SK-N-SH (cell line): ENCODE measurements around the gene SSBP2. TPM values are rescaled to one million over a fixed set of nuclear protein-coding genes. Genes with fewer than 3 reads are reported as not detected.

Experiments used
- CTCF ChIA-PET: fragments of 300-600, 350-600 bp; formaldehyde crosslinking; extraction: SDS; loops from one replicate; lab custom pipeline; 2021; lab: Yijun Ruan, JAX
- POLR2A ChIA-PET: fragments of 350-600 bp; sonication (Branson Sonifier 250); formaldehyde crosslinking; extraction: SDS; loops from one replicate; lab custom pipeline; 2020; ENCODE audit warnings: antibody characterized with exemption, inconsistent platforms; lab: Yijun Ruan, JAX
- DNase-seq: peaks from one replicate; pipeline ENCODE4 v3.0.0; 2012
- H2AFZ ChIP-seq: fragments of 200-600 bp; sonication (generic); 2 replicates; pipeline ENCODE4 v1.8.1; 2016; ENCODE audit warnings: antibody characterized with exemption, mild to moderate bottlenecking, low read depth
- H3F3A ChIP-seq: fragments of 200-600 bp; sonication (generic); replicated peaks from 2 replicates; pipeline ENCODE3; 2016; ENCODE audit warnings: antibody characterized with exemption, mild to moderate bottlenecking; ENCODE audit not compliant: insufficient read depth
- H3K27ac ChIP-seq, 2 experiments: fragments of 200-500 bp in 1 of 2; fragments of 200-600 bp in 1 of 2; sonication (Bioruptor generic) in 1 of 2; sonication (generic), shearing (Covaris generic) in 1 of 2; 2 replicates each; pipeline versions ENCODE4 v1.5.1 to v1.6.1; 2014 to 2016; ENCODE audit warnings: low read depth in 2 of 2, inconsistent platforms in 1 of 2, low read length in 1 of 2, mild to moderate bottlenecking in 1 of 2, mixed read lengths in 1 of 2
- H3K27me3 ChIP-seq: fragments of 200-600 bp; sonication (generic), shearing (Covaris generic); 2 replicates; pipeline ENCODE4 v1.6.1; 2016; ENCODE audit warnings: mixed run types; ENCODE audit not compliant: insufficient read depth
- H3K36me3 ChIP-seq, 2 experiments: fragments of 200-500 bp in 1 of 2; fragments of 200-600 bp in 1 of 2; sonication (Bioruptor generic) in 1 of 2; sonication (generic) in 1 of 2; replicated peaks in 1 of 2; 2 replicates each; pipeline versions ENCODE3 to v1.5.1; 2014 to 2016; ENCODE audit warnings: low read length in 1 of 2, mild to moderate bottlenecking in 1 of 2; ENCODE audit not compliant: insufficient read depth in 2 of 2, control insufficient read depth in 1 of 2
- H3K4me1 ChIP-seq, 2 experiments: fragments of 200-500 bp in 1 of 2; fragments of 200-600 bp in 1 of 2; sonication (Bioruptor generic) in 1 of 2; sonication (generic), shearing (Covaris generic) in 1 of 2; 2 replicates each; pipeline versions ENCODE4 v1.5.1 to v1.6.1; 2014 to 2016; ENCODE audit warnings: low read depth in 1 of 2, low read length in 1 of 2, mixed run types in 1 of 2; ENCODE audit not compliant: insufficient read depth in 2 of 2, control insufficient read depth in 1 of 2
- H3K4me2 ChIP-seq: fragments of 200-600 bp; sonication (generic), shearing (Covaris generic); 2 replicates; pipeline ENCODE4 v1.6.1; 2017; ENCODE audit warnings: mixed run types
- H3K4me3 ChIP-seq, 2 experiments: fragments of 200-500 bp in 1 of 2; fragments of 200-600 bp in 1 of 2; sonication (Bioruptor generic) in 1 of 2; sonication (generic), shearing (Covaris generic) in 1 of 2; 2 replicates each; pipeline versions ENCODE4 v1.5.1 to v1.8.1; 2014 to 2016; ENCODE audit warnings: low read depth in 2 of 2, inconsistent platforms in 1 of 2, low read length in 1 of 2, mild to moderate bottlenecking in 1 of 2, mixed read lengths in 1 of 2, moderate library complexity in 1 of 2
- H3K79me2 ChIP-seq: fragments of 200-600 bp; sonication (generic); 2 replicates; pipeline ENCODE4 v1.8.1; 2017; ENCODE audit warnings: mild to moderate bottlenecking; ENCODE audit not compliant: insufficient read depth
- H3K9ac ChIP-seq: fragments of 200-600 bp; sonication (generic); 2 replicates; pipeline ENCODE4 v1.6.1; 2017; ENCODE audit warnings: mixed run types
- H3K9me2 ChIP-seq: fragments of 200-600 bp; sonication (generic); 2 replicates; pipeline ENCODE4 v1.6.1; 2017; ENCODE audit warnings: mixed run types
- H3K9me3 ChIP-seq: fragments of 200-600 bp; sonication (generic); 2 replicates; pipeline ENCODE4 v1.6.1; 2017; ENCODE audit warnings: mixed run types, mild to moderate bottlenecking, moderate library complexity
- H4K20me1 ChIP-seq: fragments of 200-600 bp; sonication (generic); 2 replicates; pipeline ENCODE4 v1.6.1; 2017; ENCODE audit warnings: mild to moderate bottlenecking, mixed run types; ENCODE audit not compliant: insufficient read depth
- CTCF ChIP-seq: fragments of 200-600 bp; sonication (generic); IDR thresholded peaks from 2 replicates; pipeline ENCODE4 v1.6.1; 2017; ENCODE audit warnings: antibody characterized with exemption, mild to moderate bottlenecking, moderate library complexity
- ELF1 ChIP-seq: IDR thresholded peaks from 2 replicates; pipeline ENCODE4 v1.4.0; 2012
- EP300 ChIP-seq, 2 experiments: IDR thresholded peaks; 2 replicates each; pipeline versions ENCODE4 v1.4.0 to v1.6.1; 2012; ENCODE audit warnings: borderline replicate concordance in 1 of 2, low read depth in 1 of 2, low read length in 1 of 2
- EZH2phosphoT487 ChIP-seq: fragments of 200-600 bp; sonication (generic); IDR thresholded peaks from 2 replicates; pipeline ENCODE4 v1.6.1; 2017; ENCODE audit warnings: low read depth, mixed run types, mild to moderate bottlenecking, antibody characterized with exemption, moderate library complexity, borderline replicate concordance
- FOSL2 ChIP-seq: IDR thresholded peaks from 2 replicates; pipeline ENCODE4 v1.4.0; 2012; ENCODE audit warnings: low read depth, mild to moderate bottlenecking, moderate library complexity, borderline replicate concordance
- FOXM1 ChIP-seq: IDR thresholded peaks from 2 replicates; pipeline ENCODE4 v1.4.0; 2012; ENCODE audit warnings: low read depth, mild to moderate bottlenecking
- GABPA ChIP-seq: IDR thresholded peaks from 2 replicates; pipeline ENCODE4 v1.4.0; 2012; ENCODE audit warnings: low read depth, mild to moderate bottlenecking
- GATA2 ChIP-seq: sonication (generic); formaldehyde crosslinking; IDR thresholded peaks from 2 replicates; pipeline ENCODE4 v1.5.0; 2020; ENCODE audit warnings: mild to moderate bottlenecking, missing genetic modification reagents
- JUND ChIP-seq: IDR thresholded peaks from 2 replicates; pipeline ENCODE4 v1.4.0; 2012
- MAX ChIP-seq: IDR thresholded peaks from 2 replicates; pipeline ENCODE4 v1.4.0; 2012; ENCODE audit warnings: low read depth
- MEF2A ChIP-seq: IDR thresholded peaks from 2 replicates; pipeline ENCODE4 v1.4.0; 2012; ENCODE audit warnings: low read depth, borderline replicate concordance
- MXI1 ChIP-seq: IDR thresholded peaks from 2 replicates; pipeline ENCODE4 v1.6.1; 2012; ENCODE audit warnings: mild to moderate bottlenecking, low read depth, low read length, improper control_type of control experiment
- NFIC ChIP-seq: IDR thresholded peaks from 2 replicates; pipeline ENCODE4 v1.4.0; 2012; ENCODE audit warnings: borderline replicate concordance
- POLR2AphosphoS5 ChIP-seq: IDR thresholded peaks from 2 replicates; pipeline ENCODE4 v1.6.1; 2012; ENCODE audit warnings: low read depth, low read length
- RAD21 ChIP-seq: IDR thresholded peaks from 2 replicates; pipeline ENCODE4 v1.6.1; 2012; ENCODE audit warnings: mild to moderate bottlenecking, low read length
- RFX5 ChIP-seq: IDR thresholded peaks from 2 replicates; pipeline ENCODE4 v1.6.1; 2012; ENCODE audit warnings: mild to moderate bottlenecking, improper control_type of control experiment, low read length
- RXRA ChIP-seq: IDR thresholded peaks from 2 replicates; pipeline ENCODE4 v1.4.0; 2012; ENCODE audit warnings: low read depth, mild to moderate bottlenecking, borderline replicate concordance
- TCF12 ChIP-seq: IDR thresholded peaks from 2 replicates; pipeline ENCODE4 v1.4.0; 2012
- YY1 ChIP-seq: IDR thresholded peaks from 2 replicates; pipeline ENCODE4 v1.4.0; 2012; ENCODE audit warnings: low read depth, mild to moderate bottlenecking
- ZBTB33 ChIP-seq: IDR thresholded peaks from 2 replicates; pipeline ENCODE4 v1.4.0; 2012; ENCODE audit warnings: low read depth, borderline replicate concordance
- WGBS: methylation state at CpG from one replicate; pipeline ENCODE4 v1.1.6; 2017; ENCODE audit warnings: low lambda C conversion rate; 5-methylcytosine and 5-hydroxymethylcytosine counted together
- polyA plus RNA-seq, 3 experiments: library from polyadenylated mRNA; depleted of rRNA; stranded (reverse); fragments of >200 nt; gene quantifications; 2 replicates each; pipeline ENCODE4 v1.2.3, GENCODE V29; 2012
- TF ChIP-seq, protein P1 (sequence below): IDR thresholded peaks from 2 replicates; pipeline ENCODE4 v1.6.1; 2012; ENCODE audit warnings: mild to moderate bottlenecking, low read depth, low read length, moderate library complexity
- TF ChIP-seq, protein P2 (sequence below): IDR thresholded peaks from 2 replicates; pipeline ENCODE4 v1.4.0; 2012; ENCODE audit warnings: low read depth, borderline replicate concordance

The SSBP2 gene
- polyA plus RNA-seq, 1 of the 3 experiments (the other 2 are of a cell fraction) = 35.3 TPM

GRCh38 chr5:81549123-81549522, 201.8 kb downstream of the SSBP2 start:
- Histone ChIP-seq H3K36me3 (peaks cover 0 to 3% of the 10 kb centered on the region in 2 experiments), H2AFZ (no peak overlapping the region), H3K4me3 (no peak overlapping the region), H3K9me2 (no peaks in the 10 kb centered on the region), H3K27me3 (no peaks in the 10 kb centered on the region), H3K27ac (no peak overlapping the region), H3F3A (no peaks in the 10 kb centered on the region), H4K20me1 (no peaks in the 10 kb centered on the region), H3K9ac (no peak overlapping the region), H3K4me2 (no peak overlapping the region), H3K4me1 (peaks cover 4 to 14% of the 10 kb centered on the region in 2 experiments; a peak in 2 of 4 replicates), H3K79me2 (no peaks in the 10 kb centered on the region), H3K9me3 (no peaks in the 10 kb centered on the region)
- CTCF ChIA-PET = no interaction called here
- no peak for DNase-seq
- over 99% methylated on average over 7 of the region's 7 CpGs for WGBS
- POLR2A ChIA-PET = no interaction called here
- TF ChIP-seq FOSL2 (no peak), POLR2AphosphoS5 (no peak), GATA2 (CRISPR knock-in tag) (no peak), EZH2phosphoT487 (no peak), MAX (no peak), TCF12 (no peak), RAD21 (no peak), ELF1 (no peak), GABPA (no peak), MEF2A (no peak), RFX5 (no peak), NFIC (no peak), RXRA (no peak), EP300 (IDR thresholded peaks at IDR 0.05; ENCODE audit: borderline replicate concordance in 1 of 2, low read depth in 1 of 2, low read length in 1 of 2) (no peak)
- TF ChIP-seq, protein P1, sequence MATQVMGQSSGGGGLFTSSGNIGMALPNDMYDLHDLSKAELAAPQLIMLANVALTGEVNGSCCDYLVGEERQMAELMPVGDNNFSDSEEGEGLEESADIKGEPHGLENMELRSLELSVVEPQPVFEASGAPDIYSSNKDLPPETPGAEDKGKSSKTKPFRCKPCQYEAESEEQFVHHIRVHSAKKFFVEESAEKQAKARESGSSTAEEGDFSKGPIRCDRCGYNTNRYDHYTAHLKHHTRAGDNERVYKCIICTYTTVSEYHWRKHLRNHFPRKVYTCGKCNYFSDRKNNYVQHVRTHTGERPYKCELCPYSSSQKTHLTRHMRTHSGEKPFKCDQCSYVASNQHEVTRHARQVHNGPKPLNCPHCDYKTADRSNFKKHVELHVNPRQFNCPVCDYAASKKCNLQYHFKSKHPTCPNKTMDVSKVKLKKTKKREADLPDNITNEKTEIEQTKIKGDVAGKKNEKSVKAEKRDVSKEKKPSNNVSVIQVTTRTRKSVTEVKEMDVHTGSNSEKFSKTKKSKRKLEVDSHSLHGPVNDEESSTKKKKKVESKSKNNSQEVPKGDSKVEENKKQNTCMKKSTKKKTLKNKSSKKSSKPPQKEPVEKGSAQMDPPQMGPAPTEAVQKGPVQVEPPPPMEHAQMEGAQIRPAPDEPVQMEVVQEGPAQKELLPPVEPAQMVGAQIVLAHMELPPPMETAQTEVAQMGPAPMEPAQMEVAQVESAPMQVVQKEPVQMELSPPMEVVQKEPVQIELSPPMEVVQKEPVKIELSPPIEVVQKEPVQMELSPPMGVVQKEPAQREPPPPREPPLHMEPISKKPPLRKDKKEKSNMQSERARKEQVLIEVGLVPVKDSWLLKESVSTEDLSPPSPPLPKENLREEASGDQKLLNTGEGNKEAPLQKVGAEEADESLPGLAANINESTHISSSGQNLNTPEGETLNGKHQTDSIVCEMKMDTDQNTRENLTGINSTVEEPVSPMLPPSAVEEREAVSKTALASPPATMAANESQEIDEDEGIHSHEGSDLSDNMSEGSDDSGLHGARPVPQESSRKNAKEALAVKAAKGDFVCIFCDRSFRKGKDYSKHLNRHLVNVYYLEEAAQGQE = no peak
- TF ChIP-seq, protein P2, sequence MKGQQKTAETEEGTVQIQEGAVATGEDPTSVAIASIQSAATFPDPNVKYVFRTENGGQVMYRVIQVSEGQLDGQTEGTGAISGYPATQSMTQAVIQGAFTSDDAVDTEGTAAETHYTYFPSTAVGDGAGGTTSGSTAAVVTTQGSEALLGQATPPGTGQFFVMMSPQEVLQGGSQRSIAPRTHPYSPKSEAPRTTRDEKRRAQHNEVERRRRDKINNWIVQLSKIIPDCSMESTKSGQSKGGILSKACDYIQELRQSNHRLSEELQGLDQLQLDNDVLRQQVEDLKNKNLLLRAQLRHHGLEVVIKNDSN = no peak

GRCh38 chr5:81547001-81547400, 203.9 kb downstream of the SSBP2 start:
- Histone ChIP-seq H3K4me2 (no peak overlapping the region), H3K9ac (no peak overlapping the region), H3F3A (no peaks in the 10 kb centered on the region), H3K9me3 (no peaks in the 10 kb centered on the region), H3K27ac (no peak overlapping the region), H4K20me1 (no peaks in the 10 kb centered on the region), H3K36me3 (peaks cover 0 to 3% of the 10 kb centered on the region in 2 experiments), H3K9me2 (no peaks in the 10 kb centered on the region), H3K4me3 (no peak overlapping the region), H2AFZ (no peak overlapping the region), H3K4me1 (no peaks in the 10 kb centered on the region), H3K27me3 (no peaks in the 10 kb centered on the region), H3K79me2 (no peaks in the 10 kb centered on the region)
- ChIA-PET POLR2A (interaction anchor here (0.8 kb wide), 1 partner anchor 1730 kb away, joined by 3 read pairs; no protein-coding TSS in a partner anchor), CTCF (no interaction called here)
- TF ChIP-seq FOXM1 (no peak), MXI1 (no peak), ELF1 (no peak), CTCF (no peak), TCF12 (no peak), ZBTB33 (no peak), YY1 (no peak), JUND (no peak), NFIC (no peak), EP300 (IDR thresholded peaks at IDR 0.05; ENCODE audit: borderline replicate concordance in 1 of 2, low read depth in 1 of 2, low read length in 1 of 2) (no peak)
- DNase-seq = no peak
- WGBS = 96% methylated on average over 3 of the region's 3 CpGs
